Fibroblast of lung (primary cell): ENCODE data around the gene SLC39A10. TPM values are rescaled to one million over a fixed set of nuclear protein-coding genes. Genes with fewer than 3 reads are reported as not detected.

Source experiments
- DNase-seq, 2 donors: peaks; one replicate each; pipeline versions ENCODE4 v3.0.0 to v3.0.0-alpha.2; 2010; ENCODE audit warnings: low read depth in 2 of 2
- H2AFZ ChIP-seq: 2 replicates; pipeline ENCODE4 v1.5.1; 2012; ENCODE audit warnings: low read length, control low read depth, inconsistent platforms
- H3K27ac ChIP-seq: 2 replicates; pipeline ENCODE4 v1.5.1; 2011; ENCODE audit warnings: low read length, control low read depth; ENCODE audit not compliant: insufficient read depth
- H3K27me3 ChIP-seq: 2 replicates; pipeline ENCODE4 v1.5.1; 2011; ENCODE audit warnings: mild to moderate bottlenecking, low read length; ENCODE audit not compliant: control insufficient read depth, insufficient read depth
- H3K36me3 ChIP-seq: 2 replicates; pipeline ENCODE4 v1.5.1; 2011; ENCODE audit warnings: low read length; ENCODE audit not compliant: control insufficient read depth, insufficient read depth
- H3K4me1 ChIP-seq: 2 replicates; pipeline ENCODE4 v1.5.1; 2011; ENCODE audit warnings: low read length; ENCODE audit not compliant: control insufficient read depth, insufficient read depth; ENCODE audit errors: extremely low read depth
- H3K4me2 ChIP-seq: 2 replicates; pipeline ENCODE4 v1.5.1; 2011; ENCODE audit warnings: low read length, control low read depth; ENCODE audit not compliant: insufficient read depth; ENCODE audit errors: extremely low read depth
- H3K4me3 ChIP-seq, 4 experiments: fragments of 200-600 bp in 1 of 4; sonication (generic) in 1 of 4; replicated peaks in 1 of 4; 2 replicates each; pipeline ENCODE4 v1.5.1; 2011 to 2016; ENCODE audit warnings: low read length in 4 of 4, low read depth in 3 of 4, mild to moderate bottlenecking in 3 of 4, control low read depth in 2 of 4, inconsistent platforms in 1 of 4, mixed read lengths in 1 of 4; ENCODE audit not compliant: insufficient read depth in 1 of 4; ENCODE audit errors: control extremely low read depth in 1 of 4
- H3K79me2 ChIP-seq: 2 replicates; pipeline ENCODE4 v1.5.1; 2012; ENCODE audit warnings: mild to moderate bottlenecking, low read length, inconsistent platforms; ENCODE audit not compliant: control insufficient read depth, insufficient read depth
- H3K9ac ChIP-seq: 2 replicates; pipeline ENCODE4 v1.5.1; 2011; ENCODE audit warnings: mild to moderate bottlenecking, low read length, control low read depth; ENCODE audit not compliant: insufficient read depth
- H3K9me3 ChIP-seq: 2 replicates; pipeline ENCODE4 v1.5.1; 2012; ENCODE audit warnings: low read depth, low read length; ENCODE audit not compliant: control insufficient read depth, insufficient read depth
- H4K20me1 ChIP-seq: 2 replicates; pipeline ENCODE4 v1.5.1; 2011; ENCODE audit warnings: low read length; ENCODE audit not compliant: control insufficient read depth, insufficient read depth; ENCODE audit errors: extremely low read depth
- EZH2 ChIP-seq: IDR thresholded peaks from 2 replicates; pipeline ENCODE4 v1.5.1; 2012; ENCODE audit warnings: low read length, control low read depth, mild to moderate bottlenecking; ENCODE audit errors: missing control alignments
- polyA plus RNA-seq, 2 donors: library from polyadenylated mRNA; depleted of rRNA in 1 of 2; stranded (reverse) in 1 of 2; unstranded in 1 of 2; fragments of >200 nt; gene quantifications; 2 replicates each; pipeline ENCODE4 v1.2.1, GENCODE V29; 2011 to 2012; ENCODE audit warnings: missing spikeins in 1 of 2
- total RNA-seq: library from RNA; depleted of rRNA; stranded (reverse); fragments of >200 nt; gene quantifications from 2 replicates; pipeline ENCODE4 v1.2.1, GENCODE V29; 2014
- TF ChIP-seq, protein P1 (sequence below), 2 donors: IDR thresholded peaks in 1 of 2; conservative IDR thresholded peaks in 1 of 2; 1 replicate in 1 of 2; 2 replicates in 1 of 2; pipeline ENCODE4 v1.5.1; 2011 to 2012; ENCODE audit warnings: low read length in 2 of 2, control low read depth in 1 of 2, inconsistent platforms in 1 of 2, low read depth in 1 of 2, mild to moderate bottlenecking in 1 of 2

Gene SLC39A10
- total and polyA plus RNA-seq, 2 donors (not counting 1 experiment from before 2014, with no cell fraction given), result 36.9 to 77.0 TPM

DNA sequence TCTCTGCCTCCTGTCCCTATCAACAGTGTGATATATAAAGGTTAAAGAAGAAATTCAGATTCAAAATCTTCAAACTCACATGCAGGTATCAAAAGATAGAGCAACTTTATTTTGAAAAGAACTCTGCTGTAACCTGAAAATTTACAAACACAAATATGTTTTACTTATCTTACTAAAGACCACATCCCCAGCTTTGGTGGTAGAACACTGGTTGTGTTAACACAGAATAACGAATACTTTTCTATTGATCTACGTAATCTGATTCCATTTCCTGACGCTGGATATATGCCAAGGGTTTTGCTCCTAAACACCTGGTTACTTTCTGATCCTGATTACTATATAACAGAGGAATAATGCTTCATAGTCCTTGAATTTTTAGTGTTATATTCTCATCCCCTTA is 23.1 kb upstream of the SLC39A10 start:
- Histone ChIP-seq H3K27me3 (no peaks in the 10 kb centered on the region), H2AFZ (no peak overlapping the region), H3K9ac (no peak overlapping the region), H4K20me1 (no peaks in the 10 kb centered on the region), H3K36me3 (no peaks in the 10 kb centered on the region), H3K9me3 (no peaks in the 10 kb centered on the region), H3K27ac (no peak overlapping the region), H3K4me3 (no peak overlapping the region), H3K79me2 (no peaks in the 10 kb centered on the region), H3K4me2 (no peak overlapping the region), H3K4me1 (no peaks in the 10 kb centered on the region)
- no peak for DNase-seq
- TF ChIP-seq, protein P1, sequence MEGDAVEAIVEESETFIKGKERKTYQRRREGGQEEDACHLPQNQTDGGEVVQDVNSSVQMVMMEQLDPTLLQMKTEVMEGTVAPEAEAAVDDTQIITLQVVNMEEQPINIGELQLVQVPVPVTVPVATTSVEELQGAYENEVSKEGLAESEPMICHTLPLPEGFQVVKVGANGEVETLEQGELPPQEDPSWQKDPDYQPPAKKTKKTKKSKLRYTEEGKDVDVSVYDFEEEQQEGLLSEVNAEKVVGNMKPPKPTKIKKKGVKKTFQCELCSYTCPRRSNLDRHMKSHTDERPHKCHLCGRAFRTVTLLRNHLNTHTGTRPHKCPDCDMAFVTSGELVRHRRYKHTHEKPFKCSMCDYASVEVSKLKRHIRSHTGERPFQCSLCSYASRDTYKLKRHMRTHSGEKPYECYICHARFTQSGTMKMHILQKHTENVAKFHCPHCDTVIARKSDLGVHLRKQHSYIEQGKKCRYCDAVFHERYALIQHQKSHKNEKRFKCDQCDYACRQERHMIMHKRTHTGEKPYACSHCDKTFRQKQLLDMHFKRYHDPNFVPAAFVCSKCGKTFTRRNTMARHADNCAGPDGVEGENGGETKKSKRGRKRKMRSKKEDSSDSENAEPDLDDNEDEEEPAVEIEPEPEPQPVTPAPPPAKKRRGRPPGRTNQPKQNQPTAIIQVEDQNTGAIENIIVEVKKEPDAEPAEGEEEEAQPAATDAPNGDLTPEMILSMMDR (conservative IDR thresholded peaks at IDR 0.05 in 1 of 2, IDR thresholded peaks at IDR 0.05 in 1 of 2; ENCODE audit: low read depth in 1 of 2, low read length in 2 of 2), result no peak
- TF ChIP-seq EZH2, result no peak

DNA sequence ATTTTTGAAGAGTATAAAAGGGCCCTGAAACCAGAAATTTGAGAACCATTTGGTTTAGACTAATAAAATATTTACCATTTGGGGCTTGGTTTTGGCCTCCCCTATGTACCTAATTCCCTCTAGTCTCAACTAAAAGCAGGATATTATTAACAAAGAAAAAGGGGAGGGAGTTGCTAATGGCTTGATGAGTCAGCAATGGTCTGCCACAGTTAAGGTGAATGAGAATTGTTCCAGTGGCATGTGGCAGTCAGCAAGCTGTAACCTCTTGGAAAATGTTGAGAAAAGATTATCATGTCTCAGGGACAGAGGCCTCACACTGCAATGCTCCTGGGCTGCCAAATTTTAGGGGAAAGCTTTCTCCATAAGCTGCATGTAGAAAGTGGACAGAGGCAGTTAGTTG is 20.1 kb upstream of the SLC39A10 start:
- H3K36me3 ChIP-seq, result no peaks in the 10 kb centered on the region
- H3K9me3 ChIP-seq, result no peaks in the 10 kb centered on the region
- no peaks in the 10 kb centered on the region for H3K79me2 ChIP-seq
- no peak for TF ChIP-seq EZH2
- H4K20me1 ChIP-seq, result no peaks in the 10 kb centered on the region
- no peak overlapping the region for H3K9ac ChIP-seq
- no peak overlapping the region for H2AFZ ChIP-seq
- H3K27me3 ChIP-seq, result no peaks in the 10 kb centered on the region
- H3K27ac ChIP-seq, result no peak overlapping the region
- H3K4me1 ChIP-seq, result no peaks in the 10 kb centered on the region
- H3K4me3 ChIP-seq, result no peak overlapping the region
- no peak overlapping the region for H3K4me2 ChIP-seq
- peak in 1 of 2 donors; percentile 39 for DNase-seq

- no peak overlapping the region for H3K27ac ChIP-seq
- no peak for DNase-seq
- no peaks in the 10 kb centered on the region for H3K27me3 ChIP-seq
- H3K79me2 ChIP-seq, result no peaks in the 10 kb centered on the region
- H3K9ac ChIP-seq, result no peak overlapping the region
- no peaks in the 10 kb centered on the region for H3K9me3 ChIP-seq
- no peak overlapping the region for H3K4me3 ChIP-seq
- TF ChIP-seq, protein P1 (conservative IDR thresholded peaks at IDR 0.05 in 1 of 2, IDR thresholded peaks at IDR 0.05 in 1 of 2; ENCODE audit: low read depth in 1 of 2, low read length in 2 of 2), result no peak
- TF ChIP-seq EZH2, result no peak
- H2AFZ ChIP-seq, result no peak overlapping the region
- no peak overlapping the region for H3K4me2 ChIP-seq
- no peaks in the 10 kb centered on the region for H3K4me1 ChIP-seq
- no peaks in the 10 kb centered on the region for H4K20me1 ChIP-seq
- no peaks in the 10 kb centered on the region for H3K36me3 ChIP-seq
Observed at GRCh38 chr2:195638750-195639149, 18.3 kb upstream of the SLC39A10 start.
